Upper lobe of left lung (tissue), 4 donors: ENCODE data around the gene PUDP.

Experiments used
- EP300 ChIP-seq, 4 donors: sonication (generic); formaldehyde crosslinking; IDR thresholded peaks; one replicate each; pipeline ENCODE4 v1.5.1; 2017; ENCODE audit warnings: antibody characterized with exemption in 4 of 4, control low read depth in 2 of 4
- POLR2A ChIP-seq, 4 donors: fragments of 450-650 bp; IDR thresholded peaks; one replicate each; pipeline ENCODE4 v1.5.1; 2016 to 2017; ENCODE audit warnings: antibody characterized with exemption in 4 of 4, mild to moderate bottlenecking in 2 of 4
- POLR2AphosphoS5 ChIP-seq, 2 donors: sonication (generic); formaldehyde crosslinking; IDR thresholded peaks; one replicate each; pipeline ENCODE4 v1.5.1; 2017; ENCODE audit warnings: antibody characterized with exemption in 2 of 2
- TF ChIP-seq, protein P1 (sequence below), 6 experiments: fragments of 450-650 bp in 4 of 6; fragments of 200-600 bp in 2 of 6; sonication (generic) in 2 of 6; IDR thresholded peaks; one replicate each; pipeline ENCODE4 v1.5.1; 2016 to 2019; ENCODE audit warnings: antibody characterized with exemption in 6 of 6

DNA sequence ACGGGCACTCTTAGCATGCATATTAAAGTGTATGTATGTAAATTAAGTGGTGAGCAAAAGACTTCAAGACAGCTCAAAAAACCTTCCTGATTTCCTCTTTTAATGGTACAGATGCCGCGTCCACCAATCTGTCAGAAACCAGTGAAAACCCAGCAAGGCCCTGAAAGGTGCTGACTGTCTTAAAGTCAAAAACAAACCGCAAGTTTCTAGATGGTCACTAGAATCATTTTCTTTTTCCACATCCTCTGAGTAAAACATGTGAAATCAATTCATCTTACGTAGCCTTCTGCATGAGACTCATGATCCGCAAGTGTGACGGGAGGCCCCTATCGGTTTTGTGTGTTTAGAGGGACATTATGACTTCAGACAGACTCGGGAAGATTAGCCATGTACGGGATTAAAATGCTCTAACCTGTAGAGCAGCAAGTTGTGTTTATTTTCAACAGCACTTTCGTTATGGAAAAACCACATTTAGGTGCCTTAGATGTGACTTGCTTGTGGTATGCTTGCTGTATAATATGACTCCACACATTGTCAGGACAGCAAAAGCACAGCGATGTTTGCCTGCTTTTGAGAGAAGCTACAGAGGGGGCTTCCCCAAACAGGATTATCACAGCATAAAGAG is 88.6 kb downstream of the PUDP start:
- TF ChIP-seq, protein P1, sequence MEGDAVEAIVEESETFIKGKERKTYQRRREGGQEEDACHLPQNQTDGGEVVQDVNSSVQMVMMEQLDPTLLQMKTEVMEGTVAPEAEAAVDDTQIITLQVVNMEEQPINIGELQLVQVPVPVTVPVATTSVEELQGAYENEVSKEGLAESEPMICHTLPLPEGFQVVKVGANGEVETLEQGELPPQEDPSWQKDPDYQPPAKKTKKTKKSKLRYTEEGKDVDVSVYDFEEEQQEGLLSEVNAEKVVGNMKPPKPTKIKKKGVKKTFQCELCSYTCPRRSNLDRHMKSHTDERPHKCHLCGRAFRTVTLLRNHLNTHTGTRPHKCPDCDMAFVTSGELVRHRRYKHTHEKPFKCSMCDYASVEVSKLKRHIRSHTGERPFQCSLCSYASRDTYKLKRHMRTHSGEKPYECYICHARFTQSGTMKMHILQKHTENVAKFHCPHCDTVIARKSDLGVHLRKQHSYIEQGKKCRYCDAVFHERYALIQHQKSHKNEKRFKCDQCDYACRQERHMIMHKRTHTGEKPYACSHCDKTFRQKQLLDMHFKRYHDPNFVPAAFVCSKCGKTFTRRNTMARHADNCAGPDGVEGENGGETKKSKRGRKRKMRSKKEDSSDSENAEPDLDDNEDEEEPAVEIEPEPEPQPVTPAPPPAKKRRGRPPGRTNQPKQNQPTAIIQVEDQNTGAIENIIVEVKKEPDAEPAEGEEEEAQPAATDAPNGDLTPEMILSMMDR (IDR thresholded peaks at IDR 0.05): no peak
- no peak for TF ChIP-seq POLR2A (IDR thresholded peaks at IDR 0.05)
- no peak for TF ChIP-seq POLR2AphosphoS5 (IDR thresholded peaks at IDR 0.05)
- no peak for TF ChIP-seq EP300 (IDR thresholded peaks at IDR 0.05)
